Suprapubic skin (tissue), 4 donors: ENCODE measurements around the gene MKKS.

Source experiments
- EP300 ChIP-seq: sonication (generic); formaldehyde crosslinking; IDR thresholded peaks from one replicate; pipeline ENCODE4 v1.6.1; 2017; ENCODE audit warnings: antibody characterized with exemption
- POLR2A ChIP-seq, 2 donors: fragments of 450-650 bp; IDR thresholded peaks; one replicate each; pipeline ENCODE4 v1.6.1; 2017; ENCODE audit warnings: antibody characterized with exemption in 2 of 2, mild to moderate bottlenecking in 2 of 2, moderate library complexity in 2 of 2
- POLR2AphosphoS5 ChIP-seq, 3 donors: sonication (generic); formaldehyde crosslinking; IDR thresholded peaks; one replicate each; pipeline ENCODE4 v1.6.1; 2017; ENCODE audit warnings: antibody characterized with exemption in 3 of 3
- TF ChIP-seq, protein P1 (sequence below), 2 donors: fragments of 200-600 bp in 1 of 2; fragments of 450-650 bp in 1 of 2; sonication (generic) in 1 of 2; IDR thresholded peaks; one replicate each; pipeline ENCODE4 v1.5.1; 2016 to 2019; ENCODE audit warnings: antibody characterized with exemption in 2 of 2, mild to moderate bottlenecking in 1 of 2, moderate library complexity in 1 of 2

DNA sequence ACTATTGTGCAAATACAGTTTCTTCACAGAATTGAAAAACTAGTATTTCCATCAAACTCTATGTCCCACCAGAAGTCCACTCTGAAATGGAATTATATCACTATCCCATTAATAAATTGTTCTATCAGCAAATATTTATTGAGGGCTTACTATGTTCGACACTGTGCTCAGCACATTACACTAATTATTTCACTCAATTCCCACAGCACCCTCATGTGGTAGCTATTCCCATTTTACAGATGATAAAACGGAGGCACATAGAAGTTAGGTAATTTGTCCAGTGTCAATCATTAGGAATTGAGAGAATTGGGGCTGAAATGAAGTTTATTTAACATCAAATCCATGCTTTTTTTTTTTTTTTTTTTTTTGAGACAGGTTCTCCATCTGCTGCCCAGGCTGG is 52.5 kb downstream of the MKKS start:
- TF ChIP-seq, protein P1, sequence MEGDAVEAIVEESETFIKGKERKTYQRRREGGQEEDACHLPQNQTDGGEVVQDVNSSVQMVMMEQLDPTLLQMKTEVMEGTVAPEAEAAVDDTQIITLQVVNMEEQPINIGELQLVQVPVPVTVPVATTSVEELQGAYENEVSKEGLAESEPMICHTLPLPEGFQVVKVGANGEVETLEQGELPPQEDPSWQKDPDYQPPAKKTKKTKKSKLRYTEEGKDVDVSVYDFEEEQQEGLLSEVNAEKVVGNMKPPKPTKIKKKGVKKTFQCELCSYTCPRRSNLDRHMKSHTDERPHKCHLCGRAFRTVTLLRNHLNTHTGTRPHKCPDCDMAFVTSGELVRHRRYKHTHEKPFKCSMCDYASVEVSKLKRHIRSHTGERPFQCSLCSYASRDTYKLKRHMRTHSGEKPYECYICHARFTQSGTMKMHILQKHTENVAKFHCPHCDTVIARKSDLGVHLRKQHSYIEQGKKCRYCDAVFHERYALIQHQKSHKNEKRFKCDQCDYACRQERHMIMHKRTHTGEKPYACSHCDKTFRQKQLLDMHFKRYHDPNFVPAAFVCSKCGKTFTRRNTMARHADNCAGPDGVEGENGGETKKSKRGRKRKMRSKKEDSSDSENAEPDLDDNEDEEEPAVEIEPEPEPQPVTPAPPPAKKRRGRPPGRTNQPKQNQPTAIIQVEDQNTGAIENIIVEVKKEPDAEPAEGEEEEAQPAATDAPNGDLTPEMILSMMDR (IDR thresholded peaks at IDR 0.05) = no peak
- TF ChIP-seq POLR2A (IDR thresholded peaks at IDR 0.05) (no peak), POLR2AphosphoS5 (IDR thresholded peaks at IDR 0.05) (no peak), EP300 (no peak)
